PFSK-1 (cell line): Measurements from ENCODE around the gene STK16.

Experiments
- FOXP2 ChIP-seq: optimal IDR thresholded peaks from 2 replicates; pipeline ENCODE3; 2011; ENCODE audit warnings: borderline replicate concordance, control low read depth, inconsistent platforms; ENCODE audit not compliant: insufficient read depth; ENCODE audit errors: extremely low read length, extremely low read depth
- POLR2AphosphoS5 ChIP-seq: IDR thresholded peaks from 2 replicates; pipeline ENCODE4 v1.6.1; 2012; ENCODE audit warnings: low read depth, mild to moderate bottlenecking, control low read depth, low read length, moderate library complexity
- REST ChIP-seq, 2 experiments: IDR thresholded peaks; 2 replicates each; pipeline versions ENCODE4 v1.6.1 to v1.8.0; 2011 to 2012; ENCODE audit warnings: low read depth in 2 of 2, low read length in 2 of 2, control low read depth in 1 of 2, inconsistent platforms in 1 of 2, mild to moderate bottlenecking in 1 of 2, moderate library complexity in 1 of 2; ENCODE audit not compliant: insufficient read depth in 1 of 2
- SIN3A ChIP-seq: IDR thresholded peaks from 2 replicates; pipeline ENCODE4 v1.6.1; 2012; ENCODE audit warnings: mild to moderate bottlenecking, low read length, moderate library complexity, borderline replicate concordance; ENCODE audit not compliant: insufficient read depth
- TAF1 ChIP-seq: IDR thresholded peaks from 2 replicates; pipeline ENCODE4 v1.6.1; 2012; ENCODE audit warnings: low read length, control low read depth, borderline replicate concordance; ENCODE audit not compliant: insufficient read depth

STK16 gene

GRCh38 chr2:219216535-219216915, 28.8 kb upstream of the STK16 start:
- TF ChIP-seq TAF1 = no peak
- no peak for TF ChIP-seq REST (IDR thresholded peaks at IDR 0.05; ENCODE audit: insufficient read depth in 1 of 2, low read depth in 2 of 2, low read length in 2 of 2)
- no peak for TF ChIP-seq POLR2AphosphoS5
- no peak for TF ChIP-seq SIN3A
- TF ChIP-seq FOXP2 = no peak

- no peak; the same call in 1 of the 2 replicates for TF ChIP-seq SIN3A
- TF ChIP-seq REST (IDR thresholded peaks at IDR 0.05; ENCODE audit: insufficient read depth in 1 of 2, low read depth in 2 of 2, low read length in 2 of 2) = peak; percentile 78 to 88
Measured at GRCh38 chr2:219218217-219218731, 27.0 kb upstream of the STK16 start.

GRCh38 chr2:219218732-219219701, 26.3 kb upstream of the STK16 start, which contains the start of gene ABCB6:
TSS of gene ABCB6 (minus strand) at chr2:219218958. CDS start at chr2:219218673, 285 bp downstream.
- TF ChIP-seq SIN3A = peak; percentile 4; the same call in 1 of the 2 replicates
- TF ChIP-seq FOXP2 = peak; percentile 64
- no peak for TF ChIP-seq REST (IDR thresholded peaks at IDR 0.05; ENCODE audit: insufficient read depth in 1 of 2, low read depth in 2 of 2, low read length in 2 of 2)
- TF ChIP-seq TAF1 = peak; percentile 66; the same call in 1 of the 2 replicates
- TF ChIP-seq POLR2AphosphoS5 = peak; percentile 90

GRCh38 chr2:219219784-219220532, 25.3 kb upstream of the STK16 start:
- no peak for TF ChIP-seq POLR2AphosphoS5
- no peak for TF ChIP-seq TAF1
- TF ChIP-seq SIN3A = no peak
- no peak for TF ChIP-seq FOXP2
- TF ChIP-seq REST (IDR thresholded peaks at IDR 0.05; ENCODE audit: insufficient read depth in 1 of 2, low read depth in 2 of 2, low read length in 2 of 2) = no peak
